GM23338 (cell line): ENCODE results near the gene NLRX1. TPM values are rescaled to one million over a fixed set of nuclear protein-coding genes. Genes with fewer than 3 reads are reported as not detected.
"Not testable (repeated sequence)": the region's sequence is repeated elsewhere in the genome, so short reads cannot be mapped to it uniquely, and the experiment has no call there.

Source experiments
- ATAC-seq: fragments of 200-7000 bp; cut with Tn5 transposase; 3 replicates; pipeline ENCODE4 v1.9.1; 2020
- DNase-seq: peaks from one replicate; pipeline ENCODE4 v3.0.0-alpha.2; 2015; ENCODE audit warnings: low spot score
- H2AFZ ChIP-seq: fragments of 200-600 bp; sonication (generic); 2 replicates; pipeline ENCODE4 v1.8.0; 2016; ENCODE audit warnings: antibody characterized with exemption, mild to moderate bottlenecking, moderate library complexity
- H3F3A ChIP-seq: fragments of 200-600 bp; sonication (generic); replicated peaks from 2 replicates; pipeline ENCODE4 v1.8.0; 2017; ENCODE audit warnings: antibody characterized with exemption, mixed run types, low read depth
- H3K27ac ChIP-seq: fragments of 200-600 bp; sonication (generic); 2 replicates; pipeline ENCODE4 v1.6.1; 2016; ENCODE audit warnings: low read depth
- H3K27me3 ChIP-seq: fragments of 200-600 bp; sonication (generic); 2 replicates; pipeline ENCODE4 v1.8.0; 2016; ENCODE audit warnings: mild to moderate bottlenecking, mixed run types, moderate library complexity; ENCODE audit not compliant: insufficient read depth
- H3K36me3 ChIP-seq: fragments of 200-600 bp; sonication (generic); 2 replicates; pipeline ENCODE4 v1.8.0; 2016; ENCODE audit warnings: mild to moderate bottlenecking; ENCODE audit not compliant: insufficient read depth
- H3K4me1 ChIP-seq: fragments of 200-600 bp; sonication (generic); 2 replicates; pipeline ENCODE4 v1.8.0; 2016; ENCODE audit warnings: mild to moderate bottlenecking, moderate library complexity; ENCODE audit not compliant: insufficient read depth
- H3K4me2 ChIP-seq: fragments of 200-600 bp; sonication (generic); 2 replicates; pipeline ENCODE4 v1.7.1; 2017; ENCODE audit warnings: mixed run types
- H3K4me3 ChIP-seq: fragments of 200-600 bp; sonication (generic); 2 replicates; pipeline ENCODE4 v1.6.1; 2016; ENCODE audit warnings: mixed run types
- H3K79me2 ChIP-seq: fragments of 200-600 bp; sonication (generic); replicated peaks from 2 replicates; pipeline ENCODE4 v1.8.0; 2017; ENCODE audit warnings: mild to moderate bottlenecking; ENCODE audit not compliant: insufficient read depth
- H3K9me2 ChIP-seq: fragments of 200-600 bp; sonication (generic); 2 replicates; pipeline ENCODE4 v1.8.0; 2017; ENCODE audit not compliant: insufficient read depth
- H4K20me1 ChIP-seq: fragments of 200-600 bp; sonication (generic); replicated peaks from 2 replicates; pipeline ENCODE4 v1.8.0; 2017; ENCODE audit warnings: mild to moderate bottlenecking; ENCODE audit not compliant: insufficient read depth
- H3K27ac Mint-ChIP-seq: 2 replicates; pipeline ENCODE4 v1.8.0; 2020; ENCODE audit warnings: inconsistent platforms, mild to moderate bottlenecking, moderate library complexity, mixed read lengths
- H3K27me3 Mint-ChIP-seq: 3 replicates; pipeline ENCODE4 v1.8.0; 2022; ENCODE audit warnings: low read depth, mild to moderate bottlenecking, moderate library complexity, mixed read lengths, inconsistent platforms; ENCODE audit not compliant: insufficient read depth, poor library complexity
- H3K36me3 Mint-ChIP-seq: 3 replicates; pipeline ENCODE4 v1.8.0; 2021; ENCODE audit warnings: low read depth, mild to moderate bottlenecking, inconsistent platforms, moderate library complexity, mixed read lengths
- H3K4me1 Mint-ChIP-seq: 3 replicates; pipeline ENCODE4 v1.8.0; 2020; ENCODE audit warnings: mild to moderate bottlenecking, inconsistent platforms, mixed read lengths
- H3K4me3 Mint-ChIP-seq: 3 replicates; pipeline ENCODE4 v1.8.0; 2021; ENCODE audit warnings: moderate library complexity, mild to moderate bottlenecking, inconsistent platforms, mixed read lengths
- H3K9me3 Mint-ChIP-seq: 3 replicates; pipeline ENCODE4 v1.8.0; 2020; ENCODE audit warnings: moderate library complexity, mild to moderate bottlenecking, inconsistent platforms, mixed read lengths
- CREB1 ChIP-seq: fragments of 250-450 bp; sonication (Bioruptor Pico); IDR thresholded peaks from 2 replicates; pipeline ENCODE4 v1.5.0; 2020; ENCODE audit warnings: low read depth, mild to moderate bottlenecking, moderate library complexity
- CTCF ChIP-seq, 2 experiments: fragments of 200-600 bp in 1 of 2; sonication (generic) in 1 of 2; conservative IDR thresholded peaks; 2 replicates each; pipeline versions ENCODE4 v1.5.1 to v1.6.1; 2016 to 2017; ENCODE audit warnings: antibody characterized with exemption in 2 of 2, low read depth in 2 of 2, mild to moderate bottlenecking in 2 of 2, moderate library complexity in 1 of 2
- ETS1 ChIP-seq: IDR thresholded peaks from 2 replicates; pipeline ENCODE4 v1.6.1; 2016; ENCODE audit warnings: antibody characterized with exemption
- EZH2 ChIP-seq: fragments of 200-600 bp; sonication (generic); IDR thresholded peaks from one replicate; pipeline ENCODE4 v1.8.0; 2017; ENCODE audit warnings: antibody characterized with exemption, mild to moderate bottlenecking, low read depth; ENCODE audit not compliant: unreplicated experiment
- EZH2phosphoT487 ChIP-seq: fragments of 200-600 bp; sonication (generic); IDR thresholded peaks from one replicate; pipeline ENCODE4 v1.8.1; 2018; ENCODE audit warnings: antibody characterized with exemption; ENCODE audit not compliant: unreplicated experiment
- JUNB ChIP-seq: IDR thresholded peaks from one replicate; pipeline ENCODE4 v1.6.1; 2016; ENCODE audit warnings: antibody characterized with exemption; ENCODE audit not compliant: unreplicated experiment
- NANOG ChIP-seq: IDR thresholded peaks from 2 replicates; pipeline ENCODE4 v1.6.1; 2016; ENCODE audit warnings: antibody characterized with exemption, borderline replicate concordance
- POLR2AphosphoS5 ChIP-seq: IDR thresholded peaks from 2 replicates; pipeline ENCODE4 v1.6.1; 2016; ENCODE audit warnings: antibody characterized with exemption, low read depth
- REST ChIP-seq: IDR thresholded peaks from one replicate; pipeline ENCODE4 v1.6.1; 2018; ENCODE audit warnings: antibody characterized with exemption; ENCODE audit not compliant: unreplicated experiment
- STAT1 ChIP-seq: IDR thresholded peaks from one replicate; pipeline ENCODE4 v1.6.1; 2016; ENCODE audit warnings: antibody characterized with exemption; ENCODE audit not compliant: unreplicated experiment
- ZNF114 ChIP-seq: fragments of 250-450 bp; sonication (Bioruptor Pico); IDR thresholded peaks from 2 replicates; pipeline ENCODE4 v1.5.0; 2020; ENCODE audit warnings: mild to moderate bottlenecking, moderate library complexity
- ZNF331 ChIP-seq: fragments of 250-450 bp; sonication (Bioruptor Pico); IDR thresholded peaks from 2 replicates; pipeline ENCODE4 v1.5.0; 2020; ENCODE audit warnings: low read depth, mild to moderate bottlenecking, moderate library complexity
- polyA plus RNA-seq: library from polyadenylated mRNA; unstranded; fragments of >200 nt; fragmentation: Nextera tagmentation; extraction: Ambion mirVana; gene quantifications from 2 replicates; pipeline ENCODE4 v1.2.1, GENCODE V29; 2016
- total RNA-seq: library from RNA; depleted of rRNA; stranded (reverse); fragments of >200 nt; shearing (Covaris generic); gene quantifications from 2 replicates; pipeline ENCODE4 v1.2.3, GENCODE V29; 2014

NLRX1 gene
- total and polyA plus RNA-seq, 2 experiments from 2014 or later = 2.8 to 13.8 TPM

- H3K27ac Mint-ChIP-seq = peak overlapping the region; percentile 31; the same call in 1 of the 2 replicates
- not testable (repeated sequence) for H3K4me3 Mint-ChIP-seq, H3F3A ChIP-seq, H4K20me1 ChIP-seq, DNase-seq, ATAC-seq, H3K9me2 ChIP-seq, H3K27me3 ChIP-seq, H3K36me3 ChIP-seq, H3K9me3 Mint-ChIP-seq, H3K36me3 Mint-ChIP-seq, H3K79me2 ChIP-seq, H3K27ac ChIP-seq, H3K4me3 ChIP-seq
- H3K4me2 ChIP-seq = peak overlapping the region; percentile 42; the same call in 1 of the 2 replicates
- peaks cover 12% of the 10 kb centered on the region; the same call in 1 of the 2 replicates for H3K4me1 ChIP-seq
- peak overlapping the region; percentile 67; the same call in 1 of the 2 replicates for H2AFZ ChIP-seq
- H3K4me1 Mint-ChIP-seq = peaks cover 15% of the 10 kb centered on the region
- peaks cover 25% of the 10 kb centered on the region for H3K27me3 Mint-ChIP-seq
Measured at GRCh38 chr11:119167077-119167458, 1.5 kb upstream of the NLRX1 start.

- no peaks in the 10 kb centered on the region; the same call in 2 of the 3 replicates for H3K9me3 Mint-ChIP-seq
- H3K27ac ChIP-seq = no peak overlapping the region
- ATAC-seq (no peak), DNase-seq (no peak)
- no peaks in the 10 kb centered on the region for H3K27me3 ChIP-seq
- peaks cover 20% of the 10 kb centered on the region for H3K4me1 Mint-ChIP-seq
- H3K79me2 ChIP-seq = no peaks in the 10 kb centered on the region
- no peak overlapping the region for H3K4me2 ChIP-seq
- H3K36me3 ChIP-seq = no peaks in the 10 kb centered on the region
- H3K36me3 Mint-ChIP-seq = no peaks in the 10 kb centered on the region
- no peak overlapping the region for H2AFZ ChIP-seq
- H4K20me1 ChIP-seq = no peaks in the 10 kb centered on the region
- no peaks in the 10 kb centered on the region for H3K9me2 ChIP-seq
- no peak overlapping the region for H3K4me3 ChIP-seq
- peaks cover 12% of the 10 kb centered on the region; the same call in 1 of the 2 replicates for H3K4me1 ChIP-seq
- H3K27me3 Mint-ChIP-seq = peaks cover 25% of the 10 kb centered on the region
- H3F3A ChIP-seq = peaks cover 6% of the 10 kb centered on the region; the same call in 1 of the 2 replicates
- no peak overlapping the region for H3K27ac Mint-ChIP-seq
- H3K4me3 Mint-ChIP-seq = peak overlapping the region; percentile 67
- TF ChIP-seq REST (no peak), ETS1 (no peak), ZNF114 (no peak), STAT1 (no peak), POLR2AphosphoS5 (no peak), ZNF331 (no peak), JUNB (no peak), CREB1 (CRISPR knock-in tag) (no peak), NANOG (no peak), EZH2 (no peak), EZH2phosphoT487 (no peak), CTCF (conservative IDR thresholded peaks at IDR 0.05; ENCODE audit: low read depth in 2 of 2) (no peak)
Measured at GRCh38 chr11:119167933-119168332, 592 bp upstream of the NLRX1 start.
